Mammary epithelial cell (primary cell): ENCODE results near the gene CEP68.

ENCODE experiments used
- EZH2 ChIP-seq: IDR thresholded peaks from 2 replicates; pipeline ENCODE4 v1.6.1; 2012; ENCODE audit warnings: low read length, inconsistent platforms, borderline replicate concordance
- TF ChIP-seq, protein P1 (sequence below), 2 donors: IDR thresholded peaks in 1 of 2; conservative IDR thresholded peaks in 1 of 2; 2 replicates each; pipeline ENCODE4 v1.5.1; 2011 to 2012; ENCODE audit warnings: inconsistent platforms in 2 of 2, low read length in 2 of 2, mild to moderate bottlenecking in 2 of 2, control low read depth in 1 of 2, low read depth in 1 of 2; ENCODE audit not compliant: insufficient read depth in 1 of 2; ENCODE audit errors: extremely low read depth in 1 of 2

DNA sequence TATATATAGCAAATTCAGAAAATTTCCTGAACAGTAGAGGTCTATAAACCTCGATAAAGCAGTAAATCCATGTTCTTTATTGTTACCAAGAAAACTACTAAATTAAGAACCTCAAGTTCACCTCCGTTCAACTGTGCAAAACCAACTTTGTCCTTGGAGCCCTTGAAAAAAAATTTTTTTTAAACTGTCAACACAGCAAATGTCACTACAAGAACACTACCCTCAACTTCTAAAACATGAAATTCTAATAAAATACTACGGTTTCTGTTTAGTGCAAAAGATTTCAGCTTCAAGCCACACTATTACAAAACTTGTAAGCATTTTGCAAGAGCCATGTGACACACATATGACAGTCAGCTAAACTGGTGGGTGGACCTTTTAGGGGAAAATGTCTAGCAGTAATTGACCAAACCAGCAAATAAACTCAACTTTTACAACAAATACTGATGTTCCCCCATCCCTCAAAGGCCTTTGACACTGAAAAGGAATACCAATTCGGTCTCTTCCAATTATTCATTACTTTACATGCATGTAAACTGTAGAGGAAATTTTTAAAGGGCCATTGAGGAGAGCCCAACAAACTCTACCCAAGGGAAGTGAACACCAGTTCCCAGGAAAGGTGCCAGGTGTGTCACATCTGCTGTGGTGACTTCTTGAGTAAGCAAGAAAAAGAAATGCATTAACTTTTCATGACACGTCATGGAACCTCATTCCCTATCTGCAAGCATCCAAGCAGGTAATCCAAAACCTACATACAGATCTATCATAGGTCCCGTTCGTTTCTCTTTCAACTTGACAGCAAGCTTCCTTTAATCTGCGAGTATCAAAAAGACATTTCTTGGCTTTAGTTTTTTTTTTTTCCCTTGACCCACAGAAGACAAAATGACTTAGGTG, 72.3 kb downstream of the CEP68 start:
- TF ChIP-seq, protein P1, sequence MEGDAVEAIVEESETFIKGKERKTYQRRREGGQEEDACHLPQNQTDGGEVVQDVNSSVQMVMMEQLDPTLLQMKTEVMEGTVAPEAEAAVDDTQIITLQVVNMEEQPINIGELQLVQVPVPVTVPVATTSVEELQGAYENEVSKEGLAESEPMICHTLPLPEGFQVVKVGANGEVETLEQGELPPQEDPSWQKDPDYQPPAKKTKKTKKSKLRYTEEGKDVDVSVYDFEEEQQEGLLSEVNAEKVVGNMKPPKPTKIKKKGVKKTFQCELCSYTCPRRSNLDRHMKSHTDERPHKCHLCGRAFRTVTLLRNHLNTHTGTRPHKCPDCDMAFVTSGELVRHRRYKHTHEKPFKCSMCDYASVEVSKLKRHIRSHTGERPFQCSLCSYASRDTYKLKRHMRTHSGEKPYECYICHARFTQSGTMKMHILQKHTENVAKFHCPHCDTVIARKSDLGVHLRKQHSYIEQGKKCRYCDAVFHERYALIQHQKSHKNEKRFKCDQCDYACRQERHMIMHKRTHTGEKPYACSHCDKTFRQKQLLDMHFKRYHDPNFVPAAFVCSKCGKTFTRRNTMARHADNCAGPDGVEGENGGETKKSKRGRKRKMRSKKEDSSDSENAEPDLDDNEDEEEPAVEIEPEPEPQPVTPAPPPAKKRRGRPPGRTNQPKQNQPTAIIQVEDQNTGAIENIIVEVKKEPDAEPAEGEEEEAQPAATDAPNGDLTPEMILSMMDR (conservative IDR thresholded peaks at IDR 0.05 in 1 of 2, IDR thresholded peaks at IDR 0.05 in 1 of 2; ENCODE audit: extremely low read depth in 1 of 2, insufficient read depth in 1 of 2, low read depth in 1 of 2, low read length in 2 of 2), result no peak
- TF ChIP-seq EZH2, result no peak
